HG02623 (cell line): ENCODE measurements around the gene C3orf52.

Experiments
- ATAC-seq: cut with Tn5 transposase; IDR thresholded peaks from one replicate; pipeline ENCODE4 v1.9.1; 2021; ENCODE audit warnings: moderate library complexity; ENCODE audit not compliant: unreplicated experiment

The C3orf52 gene

GRCh38 chr3:112085735-112086075 lies 484 bp upstream of the C3orf52 start:
- ATAC-seq, result no peak

- ATAC-seq, result no peak
Observed at GRCh38 chr3:112086875-112087524, 811 bp downstream of the C3orf52 start.

- no peak for ATAC-seq
Observed at GRCh38 chr3:112087746-112088145, 1.6 kb downstream of the C3orf52 start.

DNA sequence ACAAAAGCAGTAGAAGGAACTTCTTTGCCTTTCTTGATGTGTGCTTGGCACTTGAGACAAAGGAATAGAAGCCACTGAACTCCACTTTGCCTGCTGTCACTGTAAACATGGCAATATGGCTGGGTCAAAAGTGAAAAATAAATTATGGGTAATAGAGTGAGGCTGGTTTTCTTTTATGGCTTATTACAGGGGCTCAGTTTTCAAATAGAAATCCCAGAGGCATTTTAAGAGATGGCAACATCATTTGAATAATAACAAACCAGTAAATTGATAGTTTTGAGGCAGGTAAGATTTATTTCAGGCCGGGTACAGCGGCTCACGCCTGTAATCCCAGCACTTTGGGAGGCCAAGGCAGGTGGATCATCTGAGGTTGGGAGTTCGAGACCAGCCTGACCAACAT lies 2.8 kb downstream of the C3orf52 start:
- no peak for ATAC-seq

GRCh38 chr3:112089956-112090886 lies 4.0 kb downstream of the C3orf52 start:
- no peak for ATAC-seq

- ATAC-seq, result no peak
Observed at GRCh38 chr3:112090887-112091586, 4.8 kb downstream of the C3orf52 start.

GRCh38 chr3:112092496-112093179 lies 6.4 kb downstream of the C3orf52 start:
- ATAC-seq, result no peak

GRCh38 chr3:112093180-112093522 lies 7.0 kb downstream of the C3orf52 start:
- ATAC-seq, result no peak

DNA sequence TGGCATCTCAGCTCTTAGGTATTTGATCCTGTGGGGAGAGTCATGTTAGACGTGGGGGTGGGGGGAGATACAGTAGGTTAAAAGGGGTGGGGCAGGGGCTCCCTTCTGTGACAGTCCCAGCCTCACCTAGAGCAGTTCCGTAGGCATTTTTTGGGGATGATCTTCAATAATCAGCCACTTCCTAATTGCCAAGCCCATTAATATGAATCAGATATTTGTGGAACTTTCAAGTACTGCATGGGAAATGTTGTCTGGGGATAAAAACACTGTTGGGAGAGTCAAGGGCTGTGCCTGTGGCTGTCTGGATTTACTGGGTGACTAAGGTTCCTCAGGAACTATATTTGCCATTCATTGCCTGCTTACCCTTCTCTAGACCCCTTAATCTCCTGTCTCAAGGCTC lies 9.5 kb downstream of the C3orf52 start:
- no peak for ATAC-seq

DNA sequence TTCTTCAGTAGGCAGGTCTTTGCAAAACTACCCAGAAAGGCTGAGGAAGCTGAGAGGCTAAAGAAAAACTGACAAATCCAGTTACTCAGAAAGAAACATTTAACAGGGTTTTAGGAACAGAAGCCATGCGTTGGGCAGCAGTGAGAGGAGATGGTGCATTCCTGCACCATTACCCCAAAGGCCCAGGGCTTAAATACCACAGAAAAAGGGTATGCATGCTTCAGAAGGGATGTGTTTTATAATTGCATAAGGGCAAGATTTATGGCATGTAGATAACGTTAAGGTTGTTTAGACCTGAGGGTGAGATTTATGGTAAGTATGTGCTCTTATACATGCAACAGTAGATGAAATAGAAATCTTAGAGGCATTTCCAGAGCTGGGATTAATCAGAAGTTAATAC lies 10.0 kb downstream of the C3orf52 start:
- ATAC-seq, result no peak

DNA sequence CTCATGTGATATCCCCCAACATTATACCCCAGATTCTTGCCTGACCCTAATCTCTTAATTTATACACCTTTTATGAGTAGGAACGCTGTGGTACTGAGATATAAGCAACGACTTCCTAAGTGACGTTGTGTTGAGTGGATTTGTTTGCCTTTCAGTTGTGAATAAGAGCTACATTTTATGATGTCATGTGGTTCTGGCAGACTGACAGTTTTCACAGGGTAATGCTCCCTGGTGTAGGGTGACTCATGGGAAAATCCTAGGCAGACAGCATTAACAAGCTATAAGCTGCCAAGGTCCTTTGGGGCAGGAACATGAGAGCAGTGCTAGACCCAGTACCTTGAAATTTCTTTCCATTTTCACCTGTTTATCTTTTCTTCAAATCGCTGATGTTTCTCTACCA lies 11.2 kb downstream of the C3orf52 start:
- ATAC-seq, result peak; percentile 45

DNA sequence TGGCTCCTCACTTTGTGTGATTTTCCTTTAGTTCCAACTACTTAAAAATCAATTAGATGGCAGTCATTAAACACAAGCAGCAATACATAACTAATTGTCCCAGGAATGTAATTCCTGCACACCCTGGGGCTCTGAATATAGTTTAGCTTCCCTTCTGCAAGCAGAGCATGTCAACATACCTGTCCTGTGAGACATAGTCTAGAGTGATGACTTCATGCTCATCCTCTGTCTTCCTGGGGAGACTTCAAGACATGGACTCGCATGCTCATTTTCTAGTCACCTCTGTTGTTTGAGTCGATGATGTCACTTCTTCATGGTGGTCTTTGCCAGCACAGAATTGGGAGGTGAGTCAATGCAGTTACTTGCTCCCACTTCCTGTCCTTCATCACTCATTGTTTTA lies 15.7 kb downstream of the C3orf52 start:
- ATAC-seq, result no peak

DNA sequence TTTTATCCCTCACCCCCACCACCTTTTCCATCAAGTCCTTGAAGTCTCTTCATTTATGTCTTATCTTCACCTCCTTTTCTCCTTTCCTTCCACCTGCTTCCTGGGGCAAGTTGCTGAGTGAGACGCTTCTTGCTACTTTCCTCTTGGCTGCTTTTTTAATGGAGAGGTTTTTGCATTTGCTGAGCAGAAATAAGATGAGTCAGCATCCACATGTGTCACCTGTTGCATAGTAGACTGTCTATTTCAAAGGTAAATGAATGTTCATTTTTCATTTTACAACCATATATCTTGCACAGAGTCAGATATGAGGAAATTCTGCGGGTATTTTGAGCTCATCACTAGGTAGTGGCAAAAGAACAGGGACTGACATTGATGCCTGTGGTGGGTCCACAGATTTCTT lies 18.6 kb downstream of the C3orf52 start:
- ATAC-seq, result no peak

GRCh38 chr3:112109322-112109721 lies 23.1 kb downstream of the C3orf52 start:
- ATAC-seq, result no peak

DNA sequence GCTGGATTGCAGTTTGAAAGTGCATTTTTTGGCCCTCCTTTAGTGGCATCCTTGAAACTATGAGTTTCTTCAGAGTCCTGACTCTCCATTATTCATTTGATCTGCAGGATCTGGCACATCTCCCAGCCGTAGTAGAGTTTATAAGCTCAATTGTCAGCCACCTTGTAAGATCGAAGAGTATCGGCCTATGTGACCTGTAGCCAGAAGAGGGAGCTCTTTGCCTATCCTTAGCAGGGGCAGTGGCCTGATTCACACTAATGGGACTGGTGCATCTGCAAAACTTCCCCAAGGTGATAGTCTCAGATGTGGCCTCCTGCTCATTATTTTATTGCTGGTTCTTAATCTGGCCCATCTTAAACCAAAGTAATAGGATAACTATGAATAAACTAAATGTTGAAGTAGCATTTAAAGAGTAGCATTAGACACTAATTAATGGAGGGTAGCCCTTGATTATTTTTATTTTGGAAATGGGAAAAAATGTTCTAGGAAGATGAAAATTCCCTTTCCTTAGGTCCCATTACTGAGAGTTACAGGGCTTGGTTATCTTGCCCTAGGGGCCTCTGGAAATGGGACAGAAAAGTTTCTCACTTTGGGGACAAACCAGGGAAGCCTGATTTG lies 25.7 kb downstream of the C3orf52 start:
- ATAC-seq, result peak; percentile 41

- ATAC-seq, result peak; percentile 20
Observed at GRCh38 chr3:112114576-112115160, 28.5 kb downstream of the C3orf52 start.

- ATAC-seq, result peak; percentile 37
Observed at GRCh38 chr3:112115161-112115739, 29.1 kb downstream of the C3orf52 start.

DNA sequence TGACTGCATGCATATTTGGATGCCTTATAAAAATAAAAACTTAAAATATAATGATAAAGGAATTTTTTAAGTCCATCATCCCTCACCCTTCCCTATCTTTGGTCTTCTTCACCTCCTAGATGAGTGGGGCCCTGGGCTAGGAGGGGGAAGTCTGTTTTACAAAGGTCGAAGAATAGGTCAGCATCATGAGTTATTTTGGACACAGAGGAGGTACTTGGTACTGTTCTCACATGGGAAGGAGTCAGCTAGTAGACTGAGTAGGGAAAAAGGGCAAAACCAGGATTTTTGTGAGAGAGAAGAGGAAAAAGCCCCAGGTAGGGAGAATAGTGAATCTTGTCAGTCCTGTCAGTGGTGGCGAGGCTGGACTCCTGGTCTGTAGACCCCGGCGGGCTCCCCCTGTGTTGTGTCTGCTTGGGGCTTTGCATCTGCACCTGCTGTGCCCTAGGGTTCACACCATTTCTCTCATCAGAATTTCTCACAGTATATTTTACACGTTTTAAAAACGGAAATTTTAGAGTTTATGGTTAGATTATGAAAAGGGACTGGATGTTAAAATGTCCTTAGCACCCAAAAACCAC lies 29.7 kb downstream of the C3orf52 start:
- ATAC-seq, result no peak

GRCh38 chr3:112116748-112117186 lies 30.6 kb downstream of the C3orf52 start:
- ATAC-seq, result no peak

GRCh38 chr3:112117415-112117814 lies 31.2 kb downstream of the C3orf52 start:
- ATAC-seq, result no peak
